Measurements from ENCODE around the gene THADA. TPM values are rescaled to one million over a fixed set of nuclear protein-coding genes. Genes with fewer than 3 reads are reported as not detected.

The THADA gene
- total and polyA plus RNA-seq, 2 experiments from 2014 or later, result 10.8 to 18.8 TPM

DNA sequence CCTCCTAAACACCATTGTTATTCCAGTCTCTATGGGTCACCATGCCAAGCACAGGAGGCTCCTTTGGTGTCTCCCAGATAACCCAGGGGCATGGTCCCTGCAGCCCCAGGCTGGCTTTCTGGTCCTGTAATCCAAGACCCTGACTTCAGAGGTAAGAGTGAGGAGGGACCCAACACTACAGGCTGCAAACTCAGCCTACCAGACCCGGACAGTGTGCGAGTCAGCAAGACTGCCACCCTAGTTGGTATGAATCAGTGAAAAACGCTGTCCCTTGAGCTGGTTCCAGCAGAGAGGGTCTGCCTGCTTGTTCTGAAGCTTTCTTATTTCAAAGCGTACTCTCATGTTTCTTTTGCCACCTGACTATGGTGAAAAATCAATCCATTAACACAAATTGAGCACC lies 321.8 kb downstream of the THADA start:
- TF ChIP-seq EZH2 (IDR thresholded peaks at IDR 0.05; ENCODE audit: borderline replicate concordance), result no peak
- TF ChIP-seq, protein P1, sequence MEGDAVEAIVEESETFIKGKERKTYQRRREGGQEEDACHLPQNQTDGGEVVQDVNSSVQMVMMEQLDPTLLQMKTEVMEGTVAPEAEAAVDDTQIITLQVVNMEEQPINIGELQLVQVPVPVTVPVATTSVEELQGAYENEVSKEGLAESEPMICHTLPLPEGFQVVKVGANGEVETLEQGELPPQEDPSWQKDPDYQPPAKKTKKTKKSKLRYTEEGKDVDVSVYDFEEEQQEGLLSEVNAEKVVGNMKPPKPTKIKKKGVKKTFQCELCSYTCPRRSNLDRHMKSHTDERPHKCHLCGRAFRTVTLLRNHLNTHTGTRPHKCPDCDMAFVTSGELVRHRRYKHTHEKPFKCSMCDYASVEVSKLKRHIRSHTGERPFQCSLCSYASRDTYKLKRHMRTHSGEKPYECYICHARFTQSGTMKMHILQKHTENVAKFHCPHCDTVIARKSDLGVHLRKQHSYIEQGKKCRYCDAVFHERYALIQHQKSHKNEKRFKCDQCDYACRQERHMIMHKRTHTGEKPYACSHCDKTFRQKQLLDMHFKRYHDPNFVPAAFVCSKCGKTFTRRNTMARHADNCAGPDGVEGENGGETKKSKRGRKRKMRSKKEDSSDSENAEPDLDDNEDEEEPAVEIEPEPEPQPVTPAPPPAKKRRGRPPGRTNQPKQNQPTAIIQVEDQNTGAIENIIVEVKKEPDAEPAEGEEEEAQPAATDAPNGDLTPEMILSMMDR (IDR thresholded peaks at IDR 0.05; ENCODE audit: poor library complexity), result no peak
- TF ChIP-seq EZH2phosphoT487 (IDR thresholded peaks at IDR 0.05; ENCODE audit: low read depth, severe bottlenecking, unreplicated experiment), result no peak
- 85% methylated on average over 4 of the region's 4 CpGs for WGBS (ENCODE audit: low lambda C conversion rate, missing lambda C conversion rate)
- no peak overlapping the region for H3K4me3 ChIP-seq
- no peaks in the 10 kb centered on the region for H3K9me2 ChIP-seq (replicated peaks; ENCODE audit: insufficient read depth)
- no peaks in the 10 kb centered on the region for H3K27me3 ChIP-seq
- no peaks in the 10 kb centered on the region for H3K79me2 ChIP-seq
- peaks cover 31% of the 10 kb centered on the region for H3K4me1 ChIP-seq (ENCODE audit: insufficient read depth)
- no peak overlapping the region for H3K4me2 ChIP-seq
- H3K27ac ChIP-seq, result peak overlapping the region; percentile 43
- H2AFZ ChIP-seq, result no peak overlapping the region
- H3K9me3 ChIP-seq (ENCODE audit: low read depth), result no peaks in the 10 kb centered on the region
- no peak for DNase-seq (ENCODE audit: low spot score)
- no peaks in the 10 kb centered on the region for H4K20me1 ChIP-seq (ENCODE audit: insufficient read depth, poor library complexity, severe bottlenecking)
- H3K36me3 ChIP-seq (replicated peaks; ENCODE audit: insufficient read depth, low read depth), result no peaks in the 10 kb centered on the region

DNA sequence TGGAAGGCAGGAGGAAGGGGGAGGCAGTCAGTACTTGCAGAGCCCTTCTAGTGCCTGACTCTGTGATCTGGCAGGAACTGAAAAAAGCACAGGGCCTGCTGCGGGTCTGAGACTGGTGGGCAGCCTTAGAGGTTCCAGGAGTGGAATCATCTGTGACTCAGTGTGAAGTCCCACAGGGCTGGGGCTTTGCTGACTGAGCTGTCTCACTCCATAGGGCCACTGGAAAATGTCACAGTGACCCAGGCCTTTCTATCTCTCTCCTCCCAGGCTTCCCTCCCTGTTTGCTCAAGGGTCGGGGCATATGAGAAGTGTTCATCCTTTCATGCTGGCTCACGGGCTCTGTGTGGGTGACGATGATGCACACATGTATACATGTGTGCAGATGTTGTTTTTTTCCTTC lies 322.3 kb downstream of the THADA start:
- DNase-seq (ENCODE audit: low spot score), result no peak
- Histone ChIP-seq H3K4me2 (no peak overlapping the region), H3K36me3 (replicated peaks; ENCODE audit: insufficient read depth, low read depth) (no peaks in the 10 kb centered on the region), H3K27me3 (no peaks in the 10 kb centered on the region), H3K9me3 (ENCODE audit: low read depth) (no peaks in the 10 kb centered on the region), H3K4me1 (ENCODE audit: insufficient read depth) (peaks cover 36% of the 10 kb centered on the region), H3K9me2 (replicated peaks; ENCODE audit: insufficient read depth) (no peaks in the 10 kb centered on the region), H4K20me1 (ENCODE audit: insufficient read depth, poor library complexity, severe bottlenecking) (no peaks in the 10 kb centered on the region), H3K79me2 (no peaks in the 10 kb centered on the region), H3K27ac (peak overlapping the region; percentile 48), H3K4me3 (no peak overlapping the region), H2AFZ (no peak overlapping the region)
- 69% methylated on average over 4 of the region's 4 CpGs for WGBS (ENCODE audit: low lambda C conversion rate, missing lambda C conversion rate)
- TF ChIP-seq EZH2 (IDR thresholded peaks at IDR 0.05; ENCODE audit: borderline replicate concordance) (no peak), EZH2phosphoT487 (IDR thresholded peaks at IDR 0.05; ENCODE audit: low read depth, severe bottlenecking, unreplicated experiment) (no peak)
- TF ChIP-seq, protein P1 (IDR thresholded peaks at IDR 0.05; ENCODE audit: poor library complexity), result no peak

DNA sequence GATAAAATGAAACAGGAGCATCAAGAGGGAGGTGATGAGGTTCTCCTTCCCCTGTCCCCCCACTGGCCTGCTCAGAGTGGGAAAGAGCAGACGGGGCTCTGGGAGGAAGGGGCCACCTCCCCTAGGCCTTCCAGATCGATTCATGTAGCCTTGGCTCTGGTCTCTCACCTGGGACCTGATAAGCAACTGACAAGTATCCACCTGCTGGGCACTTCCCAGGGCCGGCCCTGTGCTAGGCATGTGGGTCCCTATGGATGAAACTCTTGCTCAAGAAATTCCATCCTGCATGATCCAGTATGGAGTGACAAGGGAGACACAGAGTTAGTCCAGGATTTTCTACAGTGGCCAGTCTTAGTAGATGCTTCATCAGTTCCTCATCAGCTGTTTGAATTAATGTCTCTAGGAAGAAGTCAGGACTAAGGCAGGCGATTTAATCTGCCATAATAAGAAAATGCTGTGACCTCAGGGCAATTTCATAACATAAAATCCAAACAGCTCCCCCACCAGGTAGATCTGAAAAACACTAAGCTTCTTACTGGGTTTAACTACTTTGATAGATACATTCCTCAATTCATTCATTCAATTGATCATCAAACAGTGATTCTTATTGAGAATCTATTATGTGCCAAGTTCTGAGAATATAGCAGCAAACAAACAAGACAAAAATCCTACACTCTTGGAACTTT lies 324.8 kb downstream of the THADA start:
- no peaks in the 10 kb centered on the region for H3K79me2 ChIP-seq
- no peak overlapping the region for H3K4me2 ChIP-seq
- H3K36me3 ChIP-seq (replicated peaks; ENCODE audit: insufficient read depth, low read depth), result no peaks in the 10 kb centered on the region
- no peak overlapping the region for H3K4me3 ChIP-seq
- H3K9me3 ChIP-seq (ENCODE audit: low read depth), result no peaks in the 10 kb centered on the region
- H2AFZ ChIP-seq, result no peak overlapping the region
- WGBS (ENCODE audit: low lambda C conversion rate, missing lambda C conversion rate), result 97% methylated on average over 4 of the region's 4 CpGs
- no peak for DNase-seq (ENCODE audit: low spot score)
- no peak for TF ChIP-seq EZH2phosphoT487 (IDR thresholded peaks at IDR 0.05; ENCODE audit: low read depth, severe bottlenecking, unreplicated experiment)
- TF ChIP-seq, protein P1 (IDR thresholded peaks at IDR 0.05; ENCODE audit: poor library complexity), result no peak
- no peak for TF ChIP-seq EZH2 (IDR thresholded peaks at IDR 0.05; ENCODE audit: borderline replicate concordance)
- H3K4me1 ChIP-seq (ENCODE audit: insufficient read depth), result peaks cover 30% of the 10 kb centered on the region
- no peaks in the 10 kb centered on the region for H4K20me1 ChIP-seq (ENCODE audit: insufficient read depth, poor library complexity, severe bottlenecking)
- no peaks in the 10 kb centered on the region for H3K9me2 ChIP-seq (replicated peaks; ENCODE audit: insufficient read depth)
- no peak overlapping the region for H3K27ac ChIP-seq
- no peaks in the 10 kb centered on the region for H3K27me3 ChIP-seq

Data from hepatocyte (in vitro differentiated cells).